Astrocyte of the cerebellum (primary cell): Measurements from ENCODE around the gene GMCL2.
A peak's percentile ranks its signal among the peaks of the same experiment; 100 is the strongest.
"Not testable (repeated sequence)": the region's sequence is repeated elsewhere in the genome, so short reads cannot be mapped to it uniquely, and the experiment has no call there.

Experiments used
- DNase-seq: peaks from one replicate; pipeline ENCODE4 v3.0.0-alpha.2; 2011; ENCODE audit warnings: low read depth
- H3K4me3 ChIP-seq: 2 replicates; pipeline ENCODE4 v1.5.1; 2011; ENCODE audit warnings: mild to moderate bottlenecking, low read depth, low read length, moderate library complexity
- CTCF ChIP-seq: IDR thresholded peaks from 2 replicates; pipeline ENCODE4 v1.5.1; 2012; ENCODE audit warnings: low read length, low read depth, moderate library complexity, mild to moderate bottlenecking; ENCODE audit errors: missing control alignments
- in situ Hi-C: cut with HindIII; loops from 2 replicates; pipeline ENCODE4 v1.10.0; 2017; ENCODE audit warnings: low sequenced_read_pairs

The GMCL2 gene

GRCh38 chr5:178232920-178233429, 45.8 kb upstream of the GMCL2 start:
- in situ Hi-C loops, result no loop called here
- peak overlapping the region; percentile 86 for H3K4me3 ChIP-seq
- no peak for TF ChIP-seq CTCF
- no peak for DNase-seq

GRCh38 chr5:178232124-178232919, 45.2 kb upstream of the GMCL2 start, which contains the start of gene PHYKPL:
Gene PHYKPL (minus strand): TSS chr5:178232802. CDS start chr5:178232550, 252 bp downstream.
- TF ChIP-seq CTCF, result peak; percentile 14
- DNase-seq, result peak; percentile 27
- in situ Hi-C loops, result no loop called here
- H3K4me3 ChIP-seq, result peak within 1 kb of the TSS; percentile 86

- in situ Hi-C loops, result no loop called here
- peak overlapping the region; percentile 86 for H3K4me3 ChIP-seq
- no peak for TF ChIP-seq CTCF
- DNase-seq, result no peak
Observed at GRCh38 chr5:178231539-178232123, 44.5 kb upstream of the GMCL2 start.

- peak overlapping the region; percentile 86 for H3K4me3 ChIP-seq
- TF ChIP-seq CTCF, result no peak
- in situ Hi-C loops, result no loop called here
- no peak for DNase-seq
Observed at GRCh38 chr5:178230879-178231538, 43.8 kb upstream of the GMCL2 start.

- in situ Hi-C loops, result no loop called here
- no peak overlapping the region for H3K4me3 ChIP-seq
- no peak for TF ChIP-seq CTCF
- no peak for DNase-seq
Observed at GRCh38 chr5:178229861-178230260, 42.7 kb upstream of the GMCL2 start.

GRCh38 chr5:178229111-178229510, 41.9 kb upstream of the GMCL2 start:
- H3K4me3 ChIP-seq, in situ Hi-C loops, DNase-seq: not testable (repeated sequence)
